WTC11 (cell line): ENCODE data around the gene CEP85.

ENCODE experiments used
- ATF1 ChIP-seq: sonication (generic); formaldehyde crosslinking; IDR thresholded peaks from 2 replicates; pipeline ENCODE4 v1.8.1; 2023; ENCODE audit warnings: mild to moderate bottlenecking, moderate library complexity, missing genetic modification reagents
- CREM ChIP-seq: sonication (generic); formaldehyde crosslinking; IDR thresholded peaks from 2 replicates; pipeline ENCODE4 v1.8.1; 2022; ENCODE audit warnings: mild to moderate bottlenecking, missing genetic modification reagents, moderate library complexity
- E2F1 ChIP-seq: sonication (generic); formaldehyde crosslinking; IDR thresholded peaks from 2 replicates; pipeline ENCODE4 v1.8.0; 2022; ENCODE audit warnings: mild to moderate bottlenecking, missing genetic modification reagents
- ETV6 ChIP-seq: sonication (generic); formaldehyde crosslinking; IDR thresholded peaks from 2 replicates; pipeline ENCODE4 v1.8.1; 2022; ENCODE audit warnings: mild to moderate bottlenecking, missing genetic modification reagents
- MAX ChIP-seq: sonication (generic); formaldehyde crosslinking; IDR thresholded peaks from 2 replicates; pipeline ENCODE4 v1.8.0; 2022; ENCODE audit warnings: mild to moderate bottlenecking, missing genetic modification reagents
- NR2C2 ChIP-seq: sonication (generic); formaldehyde crosslinking; IDR thresholded peaks from 2 replicates; pipeline ENCODE4 v1.8.0; 2022; ENCODE audit warnings: mild to moderate bottlenecking, missing genetic modification reagents
- SMAD3 ChIP-seq: sonication (generic); formaldehyde crosslinking; IDR thresholded peaks from 2 replicates; pipeline ENCODE4 v1.8.0; 2022; ENCODE audit warnings: missing genetic modification reagents, mild to moderate bottlenecking, borderline replicate concordance
- TCF7 ChIP-seq: sonication (generic); formaldehyde crosslinking; IDR thresholded peaks from 2 replicates; pipeline ENCODE4 v1.8.0; 2022; ENCODE audit warnings: mild to moderate bottlenecking, low read depth, missing genetic modification reagents, moderate library complexity
- TF ChIP-seq, protein P1 (sequence below): fragments of 200-600 bp; IDR thresholded peaks from 2 replicates; pipeline ENCODE4 v1.8.0; 2022; ENCODE audit warnings: antibody characterized with exemption
- TF ChIP-seq, protein P2 (sequence below): sonication (generic); formaldehyde crosslinking; IDR thresholded peaks from 2 replicates; pipeline ENCODE4 v1.8.1; 2022; ENCODE audit warnings: low read depth, mild to moderate bottlenecking, moderate library complexity, missing genetic modification reagents, borderline replicate concordance
- TF ChIP-seq, protein P3 (sequence below): sonication (generic); formaldehyde crosslinking; IDR thresholded peaks from 2 replicates; pipeline ENCODE4 v1.8.0; 2022; ENCODE audit warnings: missing genetic modification reagents

DNA sequence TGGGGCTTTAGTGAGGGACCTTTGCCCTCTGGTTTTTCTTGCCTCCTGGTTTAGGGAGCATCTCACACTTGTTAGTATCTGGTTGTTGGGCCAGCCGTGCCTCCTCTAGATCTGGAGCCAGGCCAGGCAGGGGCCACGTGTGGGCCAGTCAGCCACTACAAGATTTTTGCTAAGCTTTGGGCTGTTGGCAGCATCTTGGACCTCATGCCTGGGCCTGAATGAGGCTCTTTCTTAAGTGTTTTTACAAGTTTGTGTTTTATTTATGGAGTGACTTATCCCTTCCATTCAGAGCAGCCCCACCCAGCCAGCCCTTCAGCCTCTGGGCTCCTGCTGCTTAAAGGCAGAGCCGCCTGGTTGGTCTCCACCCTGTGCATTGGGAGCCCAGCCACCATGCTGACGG, 44.3 kb downstream of the CEP85 start:
- TF ChIP-seq ETV6 (CRISPR knock-in tag) (no peak), CREM (CRISPR knock-in tag) (no peak), MAX (no peak), SMAD3 (no peak), E2F1 (CRISPR knock-in tag) (no peak), ATF1 (no peak), NR2C2 (CRISPR knock-in tag) (no peak), TCF7 (CRISPR knock-in tag) (no peak)
- TF ChIP-seq, protein P1, sequence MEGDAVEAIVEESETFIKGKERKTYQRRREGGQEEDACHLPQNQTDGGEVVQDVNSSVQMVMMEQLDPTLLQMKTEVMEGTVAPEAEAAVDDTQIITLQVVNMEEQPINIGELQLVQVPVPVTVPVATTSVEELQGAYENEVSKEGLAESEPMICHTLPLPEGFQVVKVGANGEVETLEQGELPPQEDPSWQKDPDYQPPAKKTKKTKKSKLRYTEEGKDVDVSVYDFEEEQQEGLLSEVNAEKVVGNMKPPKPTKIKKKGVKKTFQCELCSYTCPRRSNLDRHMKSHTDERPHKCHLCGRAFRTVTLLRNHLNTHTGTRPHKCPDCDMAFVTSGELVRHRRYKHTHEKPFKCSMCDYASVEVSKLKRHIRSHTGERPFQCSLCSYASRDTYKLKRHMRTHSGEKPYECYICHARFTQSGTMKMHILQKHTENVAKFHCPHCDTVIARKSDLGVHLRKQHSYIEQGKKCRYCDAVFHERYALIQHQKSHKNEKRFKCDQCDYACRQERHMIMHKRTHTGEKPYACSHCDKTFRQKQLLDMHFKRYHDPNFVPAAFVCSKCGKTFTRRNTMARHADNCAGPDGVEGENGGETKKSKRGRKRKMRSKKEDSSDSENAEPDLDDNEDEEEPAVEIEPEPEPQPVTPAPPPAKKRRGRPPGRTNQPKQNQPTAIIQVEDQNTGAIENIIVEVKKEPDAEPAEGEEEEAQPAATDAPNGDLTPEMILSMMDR = no peak
- TF ChIP-seq, protein P2, sequence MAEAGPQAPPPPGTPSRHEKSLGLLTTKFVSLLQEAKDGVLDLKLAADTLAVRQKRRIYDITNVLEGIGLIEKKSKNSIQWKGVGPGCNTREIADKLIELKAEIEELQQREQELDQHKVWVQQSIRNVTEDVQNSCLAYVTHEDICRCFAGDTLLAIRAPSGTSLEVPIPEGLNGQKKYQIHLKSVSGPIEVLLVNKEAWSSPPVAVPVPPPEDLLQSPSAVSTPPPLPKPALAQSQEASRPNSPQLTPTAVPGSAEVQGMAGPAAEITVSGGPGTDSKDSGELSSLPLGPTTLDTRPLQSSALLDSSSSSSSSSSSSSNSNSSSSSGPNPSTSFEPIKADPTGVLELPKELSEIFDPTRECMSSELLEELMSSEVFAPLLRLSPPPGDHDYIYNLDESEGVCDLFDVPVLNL (CRISPR knock-in tag) = no peak
- TF ChIP-seq, protein P3, sequence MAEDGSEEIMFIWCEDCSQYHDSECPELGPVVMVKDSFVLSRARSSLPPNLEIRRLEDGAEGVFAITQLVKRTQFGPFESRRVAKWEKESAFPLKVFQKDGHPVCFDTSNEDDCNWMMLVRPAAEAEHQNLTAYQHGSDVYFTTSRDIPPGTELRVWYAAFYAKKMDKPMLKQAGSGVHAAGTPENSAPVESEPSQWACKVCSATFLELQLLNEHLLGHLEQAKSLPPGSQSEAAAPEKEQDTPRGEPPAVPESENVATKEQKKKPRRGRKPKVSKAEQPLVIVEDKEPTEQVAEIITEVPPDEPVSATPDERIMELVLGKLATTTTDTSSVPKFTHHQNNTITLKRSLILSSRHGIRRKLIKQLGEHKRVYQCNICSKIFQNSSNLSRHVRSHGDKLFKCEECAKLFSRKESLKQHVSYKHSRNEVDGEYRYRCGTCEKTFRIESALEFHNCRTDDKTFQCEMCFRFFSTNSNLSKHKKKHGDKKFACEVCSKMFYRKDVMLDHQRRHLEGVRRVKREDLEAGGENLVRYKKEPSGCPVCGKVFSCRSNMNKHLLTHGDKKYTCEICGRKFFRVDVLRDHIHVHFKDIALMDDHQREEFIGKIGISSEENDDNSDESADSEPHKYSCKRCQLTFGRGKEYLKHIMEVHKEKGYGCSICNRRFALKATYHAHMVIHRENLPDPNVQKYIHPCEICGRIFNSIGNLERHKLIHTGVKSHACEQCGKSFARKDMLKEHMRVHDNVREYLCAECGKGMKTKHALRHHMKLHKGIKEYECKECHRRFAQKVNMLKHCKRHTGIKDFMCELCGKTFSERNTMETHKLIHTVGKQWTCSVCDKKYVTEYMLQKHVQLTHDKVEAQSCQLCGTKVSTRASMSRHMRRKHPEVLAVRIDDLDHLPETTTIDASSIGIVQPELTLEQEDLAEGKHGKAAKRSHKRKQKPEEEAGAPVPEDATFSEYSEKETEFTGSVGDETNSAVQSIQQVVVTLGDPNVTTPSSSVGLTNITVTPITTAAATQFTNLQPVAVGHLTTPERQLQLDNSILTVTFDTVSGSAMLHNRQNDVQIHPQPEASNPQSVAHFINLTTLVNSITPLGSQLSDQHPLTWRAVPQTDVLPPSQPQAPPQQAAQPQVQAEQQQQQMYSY (CRISPR knock-in tag) = no peak
